SK-N-SH (cell line): Measurements from ENCODE around the gene GABARAPL2.

Experiments used
- CHD2 ChIP-seq: fragments of 150-350 bp; IDR thresholded peaks from 2 replicates; pipeline ENCODE4 v1.6.1; 2018; ENCODE audit warnings: low read length; ENCODE audit not compliant: partially characterized antibody
- EP300 ChIP-seq, 2 experiments: IDR thresholded peaks; 2 replicates each; pipeline versions ENCODE4 v1.4.0 to v1.6.1; 2012; ENCODE audit warnings: borderline replicate concordance in 1 of 2, low read depth in 1 of 2, low read length in 1 of 2
- EZH2phosphoT487 ChIP-seq: fragments of 200-600 bp; sonication (generic); IDR thresholded peaks from 2 replicates; pipeline ENCODE4 v1.6.1; 2017; ENCODE audit warnings: low read depth, mixed run types, mild to moderate bottlenecking, antibody characterized with exemption, moderate library complexity, borderline replicate concordance
- JUND ChIP-seq: IDR thresholded peaks from 2 replicates; pipeline ENCODE4 v1.4.0; 2012
- NRF1 ChIP-seq: IDR thresholded peaks from 2 replicates; pipeline ENCODE4 v1.6.1; 2012; ENCODE audit warnings: low read depth, mild to moderate bottlenecking, low read length
- RAD21 ChIP-seq: IDR thresholded peaks from 2 replicates; pipeline ENCODE4 v1.6.1; 2012; ENCODE audit warnings: mild to moderate bottlenecking, low read length
- RXRA ChIP-seq: IDR thresholded peaks from 2 replicates; pipeline ENCODE4 v1.4.0; 2012; ENCODE audit warnings: low read depth, mild to moderate bottlenecking, borderline replicate concordance
- SIN3A ChIP-seq: IDR thresholded peaks from 2 replicates; pipeline ENCODE4 v1.6.1; 2012; ENCODE audit warnings: low read depth, mild to moderate bottlenecking, low read length, moderate library complexity, borderline replicate concordance
- TF ChIP-seq, protein P1 (sequence below): fragments of 200-600 bp; sonication (generic); IDR thresholded peaks from 2 replicates; pipeline ENCODE4 v1.6.1; 2017; ENCODE audit warnings: antibody characterized with exemption, mild to moderate bottlenecking, moderate library complexity
- TF ChIP-seq, protein P2 (sequence below): fragments of 150-350 bp; IDR thresholded peaks from 2 replicates; pipeline ENCODE4 v1.6.1; 2016; ENCODE audit warnings: mild to moderate bottlenecking, low read depth, low read length
- TF ChIP-seq, protein P3 (sequence below): IDR thresholded peaks from 2 replicates; pipeline ENCODE4 v1.4.0; 2012; ENCODE audit warnings: low read depth
- TF ChIP-seq, protein P4 (sequence below): fragments of 150-350 bp; IDR thresholded peaks from 2 replicates; pipeline ENCODE4 v1.6.1; 2017; ENCODE audit warnings: antibody characterized with exemption, low read length, low read depth, borderline replicate concordance
- TF ChIP-seq, protein P5 (sequence below): IDR thresholded peaks from 2 replicates; pipeline ENCODE4 v1.6.1; 2012; ENCODE audit warnings: mild to moderate bottlenecking, low read depth, low read length, moderate library complexity

DNA sequence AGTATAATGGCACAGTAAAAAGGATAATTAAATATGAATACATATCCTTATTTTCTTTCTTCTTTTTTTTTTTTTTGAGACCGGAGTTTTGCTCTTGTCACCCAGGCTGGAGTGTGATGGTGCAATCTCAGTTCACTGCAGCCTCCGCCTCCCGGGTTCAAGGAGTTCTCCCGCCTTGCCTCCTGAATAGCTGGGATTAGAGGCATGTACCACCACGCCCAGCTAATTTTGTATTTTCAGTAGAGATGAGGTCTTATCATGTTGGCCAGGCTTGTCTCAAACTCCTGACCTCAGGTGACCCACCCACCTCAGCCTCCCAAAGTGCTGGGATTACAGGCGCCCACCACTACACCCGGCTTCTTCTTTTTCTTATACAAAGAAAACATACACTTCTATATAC is 12.0 kb downstream of the GABARAPL2 start:
- TF ChIP-seq, protein P1, sequence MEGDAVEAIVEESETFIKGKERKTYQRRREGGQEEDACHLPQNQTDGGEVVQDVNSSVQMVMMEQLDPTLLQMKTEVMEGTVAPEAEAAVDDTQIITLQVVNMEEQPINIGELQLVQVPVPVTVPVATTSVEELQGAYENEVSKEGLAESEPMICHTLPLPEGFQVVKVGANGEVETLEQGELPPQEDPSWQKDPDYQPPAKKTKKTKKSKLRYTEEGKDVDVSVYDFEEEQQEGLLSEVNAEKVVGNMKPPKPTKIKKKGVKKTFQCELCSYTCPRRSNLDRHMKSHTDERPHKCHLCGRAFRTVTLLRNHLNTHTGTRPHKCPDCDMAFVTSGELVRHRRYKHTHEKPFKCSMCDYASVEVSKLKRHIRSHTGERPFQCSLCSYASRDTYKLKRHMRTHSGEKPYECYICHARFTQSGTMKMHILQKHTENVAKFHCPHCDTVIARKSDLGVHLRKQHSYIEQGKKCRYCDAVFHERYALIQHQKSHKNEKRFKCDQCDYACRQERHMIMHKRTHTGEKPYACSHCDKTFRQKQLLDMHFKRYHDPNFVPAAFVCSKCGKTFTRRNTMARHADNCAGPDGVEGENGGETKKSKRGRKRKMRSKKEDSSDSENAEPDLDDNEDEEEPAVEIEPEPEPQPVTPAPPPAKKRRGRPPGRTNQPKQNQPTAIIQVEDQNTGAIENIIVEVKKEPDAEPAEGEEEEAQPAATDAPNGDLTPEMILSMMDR: no peak
- TF ChIP-seq RAD21 (no peak), JUND (no peak), EZH2phosphoT487 (no peak), CHD2 (no peak), RXRA (no peak), SIN3A (no peak), NRF1 (no peak), EP300 (IDR thresholded peaks at IDR 0.05; ENCODE audit: borderline replicate concordance in 1 of 2, low read depth in 1 of 2, low read length in 1 of 2) (no peak)
- TF ChIP-seq, protein P2, sequence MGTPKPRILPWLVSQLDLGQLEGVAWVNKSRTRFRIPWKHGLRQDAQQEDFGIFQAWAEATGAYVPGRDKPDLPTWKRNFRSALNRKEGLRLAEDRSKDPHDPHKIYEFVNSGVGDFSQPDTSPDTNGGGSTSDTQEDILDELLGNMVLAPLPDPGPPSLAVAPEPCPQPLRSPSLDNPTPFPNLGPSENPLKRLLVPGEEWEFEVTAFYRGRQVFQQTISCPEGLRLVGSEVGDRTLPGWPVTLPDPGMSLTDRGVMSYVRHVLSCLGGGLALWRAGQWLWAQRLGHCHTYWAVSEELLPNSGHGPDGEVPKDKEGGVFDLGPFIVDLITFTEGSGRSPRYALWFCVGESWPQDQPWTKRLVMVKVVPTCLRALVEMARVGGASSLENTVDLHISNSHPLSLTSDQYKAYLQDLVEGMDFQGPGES: no peak
- TF ChIP-seq, protein P3, sequence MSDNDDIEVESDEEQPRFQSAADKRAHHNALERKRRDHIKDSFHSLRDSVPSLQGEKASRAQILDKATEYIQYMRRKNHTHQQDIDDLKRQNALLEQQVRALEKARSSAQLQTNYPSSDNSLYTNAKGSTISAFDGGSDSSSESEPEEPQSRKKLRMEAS: no peak
- TF ChIP-seq, protein P4, sequence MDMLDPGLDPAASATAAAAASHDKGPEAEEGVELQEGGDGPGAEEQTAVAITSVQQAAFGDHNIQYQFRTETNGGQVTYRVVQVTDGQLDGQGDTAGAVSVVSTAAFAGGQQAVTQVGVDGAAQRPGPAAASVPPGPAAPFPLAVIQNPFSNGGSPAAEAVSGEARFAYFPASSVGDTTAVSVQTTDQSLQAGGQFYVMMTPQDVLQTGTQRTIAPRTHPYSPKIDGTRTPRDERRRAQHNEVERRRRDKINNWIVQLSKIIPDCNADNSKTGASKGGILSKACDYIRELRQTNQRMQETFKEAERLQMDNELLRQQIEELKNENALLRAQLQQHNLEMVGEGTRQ: no peak
- TF ChIP-seq, protein P5, sequence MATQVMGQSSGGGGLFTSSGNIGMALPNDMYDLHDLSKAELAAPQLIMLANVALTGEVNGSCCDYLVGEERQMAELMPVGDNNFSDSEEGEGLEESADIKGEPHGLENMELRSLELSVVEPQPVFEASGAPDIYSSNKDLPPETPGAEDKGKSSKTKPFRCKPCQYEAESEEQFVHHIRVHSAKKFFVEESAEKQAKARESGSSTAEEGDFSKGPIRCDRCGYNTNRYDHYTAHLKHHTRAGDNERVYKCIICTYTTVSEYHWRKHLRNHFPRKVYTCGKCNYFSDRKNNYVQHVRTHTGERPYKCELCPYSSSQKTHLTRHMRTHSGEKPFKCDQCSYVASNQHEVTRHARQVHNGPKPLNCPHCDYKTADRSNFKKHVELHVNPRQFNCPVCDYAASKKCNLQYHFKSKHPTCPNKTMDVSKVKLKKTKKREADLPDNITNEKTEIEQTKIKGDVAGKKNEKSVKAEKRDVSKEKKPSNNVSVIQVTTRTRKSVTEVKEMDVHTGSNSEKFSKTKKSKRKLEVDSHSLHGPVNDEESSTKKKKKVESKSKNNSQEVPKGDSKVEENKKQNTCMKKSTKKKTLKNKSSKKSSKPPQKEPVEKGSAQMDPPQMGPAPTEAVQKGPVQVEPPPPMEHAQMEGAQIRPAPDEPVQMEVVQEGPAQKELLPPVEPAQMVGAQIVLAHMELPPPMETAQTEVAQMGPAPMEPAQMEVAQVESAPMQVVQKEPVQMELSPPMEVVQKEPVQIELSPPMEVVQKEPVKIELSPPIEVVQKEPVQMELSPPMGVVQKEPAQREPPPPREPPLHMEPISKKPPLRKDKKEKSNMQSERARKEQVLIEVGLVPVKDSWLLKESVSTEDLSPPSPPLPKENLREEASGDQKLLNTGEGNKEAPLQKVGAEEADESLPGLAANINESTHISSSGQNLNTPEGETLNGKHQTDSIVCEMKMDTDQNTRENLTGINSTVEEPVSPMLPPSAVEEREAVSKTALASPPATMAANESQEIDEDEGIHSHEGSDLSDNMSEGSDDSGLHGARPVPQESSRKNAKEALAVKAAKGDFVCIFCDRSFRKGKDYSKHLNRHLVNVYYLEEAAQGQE: no peak
